ENCODE measurements around the gene HOXD12.

The HOXD12 gene

DNA sequence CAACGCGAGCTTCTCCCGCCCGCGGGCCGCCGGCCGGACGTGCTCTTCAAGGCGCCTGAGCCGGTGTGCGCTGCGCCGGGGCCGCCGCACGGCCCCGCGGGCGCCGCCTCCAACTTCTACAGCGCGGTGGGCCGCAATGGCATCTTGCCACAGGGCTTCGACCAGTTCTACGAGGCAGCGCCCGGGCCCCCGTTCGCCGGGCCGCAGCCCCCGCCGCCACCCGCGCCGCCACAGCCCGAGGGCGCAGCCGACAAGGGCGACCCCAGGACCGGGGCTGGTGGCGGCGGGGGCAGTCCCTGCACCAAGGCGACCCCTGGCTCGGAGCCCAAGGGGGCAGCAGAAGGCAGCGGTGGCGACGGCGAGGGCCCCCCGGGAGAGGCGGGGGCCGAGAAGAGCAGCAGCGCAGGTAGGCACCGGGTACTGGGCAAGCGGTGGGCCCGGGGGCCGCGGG, 8.2 kb downstream of the HOXD12 start:
- no peak for DNase-seq

DNA sequence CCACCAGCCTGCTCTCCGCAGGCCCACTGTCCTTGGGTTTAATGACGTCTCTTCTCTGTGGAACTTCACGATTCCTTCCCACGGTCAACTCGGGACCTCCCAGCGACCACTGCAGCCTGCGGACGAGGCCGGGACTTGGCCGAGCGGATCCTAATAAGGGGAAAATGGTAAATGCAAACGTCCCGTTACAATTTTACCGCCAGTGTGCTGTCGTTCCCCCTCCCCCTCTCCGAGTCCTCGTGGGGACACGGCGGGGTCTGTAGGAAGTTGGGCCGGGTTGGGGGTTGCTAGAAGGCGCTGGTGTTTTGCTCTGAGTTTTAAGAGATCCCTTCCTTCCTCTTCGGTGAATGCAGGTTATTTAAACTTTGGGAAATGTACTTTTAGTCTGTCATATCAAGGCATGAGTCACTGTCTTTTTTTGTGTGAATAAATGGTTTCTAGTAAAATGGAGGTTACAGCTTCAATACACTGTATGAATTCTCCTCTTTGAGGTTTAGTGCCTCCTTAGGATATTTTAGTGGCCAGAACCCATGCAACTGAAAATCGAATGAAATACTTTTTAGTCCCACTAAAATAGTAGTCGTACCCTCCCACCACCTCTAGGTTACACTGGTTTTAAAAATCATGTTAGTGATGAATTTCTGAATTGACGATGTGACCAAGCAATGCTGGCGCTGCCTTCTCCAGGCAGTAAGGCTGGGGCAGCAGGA, 9.8 kb downstream of the HOXD12 start:
- DNase-seq = no peak

DNA sequence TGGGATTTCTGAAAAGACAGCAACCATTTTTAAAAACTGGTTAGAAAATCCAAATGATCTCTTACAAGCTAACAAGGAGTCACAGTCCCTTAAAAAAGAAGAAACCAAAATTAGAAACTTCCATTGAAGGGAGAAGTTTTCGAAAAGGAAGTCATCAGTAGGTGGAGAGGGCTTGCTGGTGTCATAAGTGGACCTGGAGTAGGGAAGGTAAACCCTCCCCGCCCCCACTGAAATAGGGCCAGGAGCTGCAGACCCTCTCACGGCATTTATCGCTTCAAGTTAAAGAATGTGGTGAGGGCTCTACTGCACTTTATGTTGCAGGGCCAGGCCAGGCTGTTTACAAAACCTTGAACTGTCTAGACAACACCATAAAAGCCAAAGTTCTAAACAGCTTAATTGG, 10.4 kb downstream of the HOXD12 start:
- DNase-seq = no peak

DNA sequence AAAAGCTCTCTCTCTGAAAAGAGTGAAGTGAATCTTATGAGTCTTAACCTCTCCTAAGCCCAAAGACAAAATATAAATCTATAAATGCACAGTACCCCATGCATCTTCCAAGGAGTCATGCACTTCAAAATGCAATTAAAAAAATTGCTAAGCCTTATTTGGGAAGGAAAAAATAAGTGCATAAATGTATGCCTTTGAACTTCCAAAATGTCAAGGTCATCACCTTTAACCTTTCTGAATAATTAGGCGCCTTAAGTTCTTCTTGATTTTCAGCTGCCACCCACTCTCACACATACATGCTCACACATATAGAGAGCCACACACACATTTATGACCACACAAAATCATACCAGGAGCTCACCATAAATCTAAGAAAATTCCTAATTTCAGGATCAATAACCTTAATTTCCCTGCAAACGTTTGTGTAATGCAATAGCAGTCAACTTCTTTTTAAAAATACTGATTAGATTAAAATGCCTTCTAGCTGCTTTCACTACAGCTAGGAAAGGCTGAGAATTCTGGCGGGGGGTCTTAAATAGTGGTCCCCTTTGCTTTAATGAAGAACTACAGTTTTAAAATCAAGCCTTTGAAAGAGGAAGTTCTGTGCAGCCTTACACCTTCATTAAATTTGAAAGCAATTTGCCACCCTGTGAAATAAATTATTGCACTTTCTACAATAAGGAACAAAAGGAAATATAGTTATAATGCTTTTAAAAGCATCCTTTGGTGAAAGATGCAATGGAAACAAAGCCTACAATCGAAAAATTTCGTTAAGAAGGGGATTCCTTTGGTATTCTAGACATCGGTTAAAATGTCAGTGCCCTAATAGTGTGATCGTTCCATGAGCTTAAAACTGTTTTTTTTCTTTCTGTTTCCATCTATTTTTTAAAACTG, 11.1 kb downstream of the HOXD12 start:
- DNase-seq = no peak

DNA sequence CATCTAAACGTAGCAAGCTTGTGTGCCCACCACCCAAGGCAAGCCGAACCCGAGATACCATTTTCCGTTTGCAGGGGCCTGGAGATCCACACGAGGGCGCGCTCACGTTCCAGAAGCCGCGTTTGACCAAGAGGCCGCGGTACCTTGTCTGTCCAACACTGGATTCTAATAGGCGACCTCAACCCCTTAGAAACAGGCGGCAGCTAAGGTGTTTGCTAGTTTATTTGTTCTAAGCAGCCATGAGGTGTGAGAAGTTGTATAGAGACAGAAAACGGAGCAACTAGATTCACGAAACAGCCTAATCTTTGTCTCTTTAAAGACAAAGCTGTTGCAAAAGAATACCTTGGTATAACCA, 11.7 kb downstream of the HOXD12 start:
- no peak for DNase-seq

DNA sequence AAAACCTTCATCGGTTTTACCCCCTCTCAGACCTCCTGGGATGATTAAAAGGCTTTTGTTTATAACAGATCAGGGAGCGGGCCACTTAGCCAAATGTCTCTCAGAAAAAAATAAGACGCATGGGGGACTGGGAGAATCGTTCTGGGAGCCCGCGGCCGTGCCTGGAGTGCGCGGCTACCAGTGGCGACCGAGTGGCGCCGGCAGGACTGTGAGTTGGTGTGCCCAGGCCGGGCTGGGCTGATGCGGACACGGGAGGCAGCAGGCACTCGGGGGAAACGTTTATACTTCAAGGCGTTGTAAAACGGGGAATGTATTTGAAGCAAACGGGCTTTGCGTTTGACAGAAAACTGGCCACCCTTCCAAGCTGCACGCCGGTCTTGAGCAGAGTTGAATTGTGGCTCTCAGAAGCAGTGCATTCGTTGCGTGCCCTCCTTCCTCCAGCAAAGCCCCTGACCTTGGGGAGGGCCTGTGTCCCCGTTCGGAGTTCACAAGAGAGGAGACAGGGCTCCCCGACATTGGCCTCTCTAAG, 12.3 kb downstream of the HOXD12 start:
- DNase-seq = no peak

DNA sequence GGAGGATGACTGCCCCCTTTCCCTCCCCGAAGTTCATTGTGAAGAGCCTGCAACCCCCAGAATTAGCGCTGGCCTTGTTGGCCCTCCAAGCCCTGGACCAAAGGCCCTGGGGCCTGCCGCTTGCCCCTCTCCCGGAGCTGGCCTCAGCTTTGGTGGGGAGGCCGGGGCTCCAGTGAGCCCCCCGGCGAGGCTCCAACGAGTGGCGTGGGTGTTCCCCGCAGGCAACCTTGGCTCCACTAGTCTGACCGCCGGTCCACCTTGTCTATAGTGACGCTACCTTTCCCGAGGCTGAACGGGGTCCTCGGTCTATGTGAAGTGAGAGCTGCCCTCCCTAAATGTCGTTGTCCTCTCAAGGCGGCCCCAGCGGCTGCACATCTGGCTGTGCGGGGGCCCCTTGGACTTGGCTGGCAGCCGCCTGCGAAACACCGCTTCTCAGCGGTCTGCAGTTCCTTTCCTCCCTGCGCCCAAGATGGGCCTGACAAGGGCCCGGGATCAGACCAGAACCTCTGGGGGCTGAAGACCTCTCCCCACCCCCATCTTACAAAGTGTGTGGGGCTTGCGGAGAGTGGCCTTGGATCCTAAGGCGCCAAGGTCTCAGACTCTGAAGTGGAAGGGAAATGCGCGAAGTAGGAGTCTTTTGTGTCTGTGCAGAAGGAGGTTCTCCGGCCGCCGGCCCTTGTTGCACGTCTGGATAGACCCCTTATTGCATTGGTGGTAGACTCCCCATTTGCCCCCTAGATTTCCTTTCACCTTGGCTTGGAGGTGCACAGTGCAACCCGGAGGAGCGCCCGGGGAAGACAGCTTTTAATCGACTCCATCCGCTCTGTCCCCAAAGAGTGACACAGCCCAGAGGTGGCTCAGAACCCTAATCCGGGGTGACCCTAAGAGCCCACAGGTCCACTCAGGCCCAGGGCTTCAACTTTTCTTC, 13.0 kb downstream of the HOXD12 start:
- no peak for DNase-seq

DNA sequence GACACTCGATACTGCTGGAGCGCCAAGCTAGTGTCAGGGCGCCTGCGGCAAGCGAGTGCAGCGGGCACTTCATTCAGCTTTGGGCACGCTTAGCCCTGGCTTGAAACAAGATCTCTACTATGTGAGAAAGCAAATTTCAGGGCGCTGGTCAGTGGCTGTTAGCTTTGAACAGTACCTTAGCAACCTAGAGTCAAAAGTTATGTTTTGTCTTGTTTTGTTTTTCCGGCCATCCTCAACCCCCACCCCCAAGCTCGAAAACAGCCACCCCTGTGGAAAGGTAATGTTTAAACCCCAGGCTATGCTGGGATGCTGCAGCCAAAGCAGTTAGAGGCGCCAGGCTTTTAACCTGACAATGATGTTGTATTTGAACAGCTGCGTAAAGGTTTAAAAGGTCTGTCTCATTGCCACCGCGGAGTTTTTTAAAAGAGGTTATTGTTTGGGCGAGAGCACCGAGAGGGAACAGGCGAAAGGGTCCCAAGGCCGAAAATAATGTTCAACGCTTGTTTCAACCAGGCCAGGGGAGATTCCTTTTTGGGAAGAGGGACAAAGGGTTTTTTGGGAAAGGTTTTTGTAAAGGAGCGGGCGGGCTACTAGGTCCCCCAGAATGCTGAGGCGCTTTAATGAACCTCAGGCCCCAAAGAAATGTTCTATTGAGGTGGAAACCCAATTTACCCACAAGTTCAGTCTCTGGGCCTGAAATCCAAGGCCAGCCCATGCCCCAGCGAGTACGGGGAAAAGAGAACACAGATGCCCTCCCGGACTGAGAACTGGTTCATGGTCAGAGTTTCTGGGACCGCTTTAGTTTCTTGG, 14.7 kb downstream of the HOXD12 start:
- no peak for DNase-seq

DNA sequence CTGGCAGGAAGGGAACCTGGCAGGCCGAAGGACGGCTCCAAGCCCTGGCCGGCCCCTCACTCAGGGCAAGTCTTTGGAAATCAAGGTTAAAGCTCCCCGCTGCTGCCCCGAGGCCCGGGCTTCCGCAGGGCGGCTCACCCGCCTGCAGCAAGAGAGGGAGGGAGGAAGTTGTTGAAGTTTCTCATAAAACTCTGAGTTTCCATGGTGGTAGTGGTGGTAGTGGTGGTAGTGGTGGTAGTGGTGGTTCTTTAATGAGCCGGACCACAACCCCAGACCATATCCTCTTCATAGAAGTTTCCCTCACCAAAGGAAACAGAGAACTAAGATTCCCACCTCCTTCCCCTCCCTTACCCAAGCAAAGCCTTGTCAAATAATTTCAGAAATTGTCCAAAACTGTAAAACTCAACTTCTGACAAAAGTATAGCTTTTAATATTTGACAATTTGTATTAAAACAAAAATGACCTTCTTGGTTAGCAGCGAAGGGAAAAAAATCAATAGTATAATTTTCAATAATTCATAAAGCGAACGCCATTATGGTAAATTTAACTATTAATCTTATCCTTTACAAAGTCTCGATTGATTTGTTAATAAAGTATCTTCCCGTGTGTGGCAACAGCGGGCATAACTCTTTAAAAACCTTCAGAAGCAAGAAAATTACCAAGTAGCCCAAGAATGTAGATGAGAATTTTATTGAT, 15.5 kb downstream of the HOXD12 start:
- DNase-seq = no peak

DNA sequence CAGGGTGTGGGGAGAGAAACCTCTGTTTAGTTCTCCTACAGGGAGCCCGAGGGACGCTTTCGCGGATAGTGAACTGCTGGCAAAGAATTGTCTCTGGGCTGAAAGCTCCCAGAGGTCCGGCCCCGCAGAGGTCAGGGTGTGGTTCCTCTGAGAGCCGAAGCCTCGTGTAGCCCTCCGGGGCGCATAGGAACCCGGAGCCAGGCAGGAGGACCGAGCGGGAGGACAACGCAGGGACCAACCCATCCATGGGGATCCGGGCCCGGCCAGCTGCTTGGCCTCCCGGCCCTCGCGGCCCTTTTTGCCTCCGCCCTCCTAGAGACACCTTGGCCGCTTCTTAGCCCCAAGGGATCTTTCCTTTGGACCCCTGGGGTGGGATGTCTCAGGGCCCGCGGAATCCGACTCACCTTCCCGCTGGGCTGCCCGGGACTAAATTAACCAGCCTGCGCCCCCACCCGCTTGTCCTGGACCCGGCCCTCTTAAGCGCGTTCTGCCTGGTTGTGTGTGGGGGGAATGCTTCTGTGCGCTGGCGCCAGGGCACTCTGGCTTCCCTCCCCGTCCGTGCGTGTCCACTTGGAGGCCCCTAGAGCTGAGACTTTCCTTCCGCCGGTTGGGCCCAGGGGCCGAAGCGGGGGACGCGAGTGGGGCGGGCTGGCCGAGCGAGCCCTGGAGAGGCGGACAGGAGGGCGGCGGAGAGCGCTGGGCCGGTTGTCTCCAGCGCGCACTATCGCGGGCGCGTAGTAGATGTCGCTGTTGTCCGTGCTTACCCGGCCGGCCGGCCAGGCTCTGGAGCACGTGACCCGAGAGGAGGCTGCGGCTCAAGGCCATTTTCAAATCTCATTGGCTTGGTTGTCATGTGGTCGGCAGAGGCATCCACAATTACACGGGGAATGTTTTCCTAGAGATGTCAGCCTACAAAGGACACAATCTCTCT, 16.6 kb downstream of the HOXD12 start, which contains the start of gene HOXD10:
Gene HOXD10, plus strand, starts transcription at position 896 of the 931 bp plus-strand sequence. CDS start 56 bp downstream, outside the sequence.
- DNase-seq = no peak

DNA sequence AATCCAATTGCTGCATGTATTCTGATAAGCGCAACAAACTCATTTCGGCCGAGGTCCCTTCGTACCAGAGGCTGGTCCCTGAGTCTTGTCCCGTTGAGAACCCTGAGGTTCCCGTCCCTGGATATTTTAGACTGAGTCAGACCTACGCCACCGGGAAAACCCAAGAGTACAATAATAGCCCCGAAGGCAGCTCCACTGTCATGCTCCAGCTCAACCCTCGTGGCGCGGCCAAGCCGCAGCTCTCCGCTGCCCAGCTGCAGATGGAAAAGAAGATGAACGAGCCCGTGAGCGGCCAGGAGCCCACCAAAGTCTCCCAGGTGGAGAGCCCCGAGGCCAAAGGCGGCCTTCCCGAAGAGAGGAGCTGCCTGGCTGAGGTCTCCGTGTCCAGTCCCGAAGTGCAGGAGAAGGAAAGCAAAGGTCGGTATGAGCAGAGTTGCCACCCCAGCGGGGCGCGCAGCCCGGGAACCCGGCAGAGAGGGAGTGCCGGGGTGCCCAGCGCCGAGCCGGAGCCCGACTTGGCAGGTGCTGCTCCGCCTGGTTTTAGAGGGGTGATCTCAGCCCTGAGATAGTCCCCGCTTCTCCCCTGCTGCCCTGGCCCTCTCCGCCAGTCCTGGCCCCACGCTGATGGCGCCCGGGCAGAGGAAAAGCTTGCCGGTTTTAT, 17.7 kb downstream of the HOXD12 start:
- no peak for DNase-seq

DNA sequence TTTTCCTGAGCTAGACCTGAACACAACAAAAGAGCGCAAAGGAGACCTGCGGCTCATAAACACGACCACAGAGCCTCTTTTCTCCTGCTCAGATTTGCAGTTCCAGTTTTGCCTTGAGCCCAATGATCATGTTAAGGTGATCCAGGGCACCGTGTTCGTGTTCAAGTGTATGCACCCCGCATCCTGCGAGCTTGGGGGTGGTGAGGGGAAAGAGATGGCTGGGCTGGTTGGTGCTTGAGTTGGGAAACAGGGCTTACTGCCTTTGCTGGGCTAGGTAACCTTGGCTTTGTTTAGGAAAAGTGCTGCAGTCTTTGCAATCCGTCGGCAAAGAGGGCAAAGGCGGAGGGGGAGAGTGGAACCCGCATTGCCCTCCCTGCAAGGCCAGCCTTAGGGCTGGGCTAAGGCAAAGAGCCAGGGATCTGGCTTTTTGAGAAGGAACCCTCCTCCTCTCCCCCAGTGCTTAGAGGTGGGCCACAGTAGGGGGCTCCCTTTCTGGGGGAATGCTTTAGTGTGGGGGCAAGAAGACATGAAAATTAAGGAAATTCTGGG, 18.3 kb downstream of the HOXD12 start:
- DNase-seq = no peak

DNA sequence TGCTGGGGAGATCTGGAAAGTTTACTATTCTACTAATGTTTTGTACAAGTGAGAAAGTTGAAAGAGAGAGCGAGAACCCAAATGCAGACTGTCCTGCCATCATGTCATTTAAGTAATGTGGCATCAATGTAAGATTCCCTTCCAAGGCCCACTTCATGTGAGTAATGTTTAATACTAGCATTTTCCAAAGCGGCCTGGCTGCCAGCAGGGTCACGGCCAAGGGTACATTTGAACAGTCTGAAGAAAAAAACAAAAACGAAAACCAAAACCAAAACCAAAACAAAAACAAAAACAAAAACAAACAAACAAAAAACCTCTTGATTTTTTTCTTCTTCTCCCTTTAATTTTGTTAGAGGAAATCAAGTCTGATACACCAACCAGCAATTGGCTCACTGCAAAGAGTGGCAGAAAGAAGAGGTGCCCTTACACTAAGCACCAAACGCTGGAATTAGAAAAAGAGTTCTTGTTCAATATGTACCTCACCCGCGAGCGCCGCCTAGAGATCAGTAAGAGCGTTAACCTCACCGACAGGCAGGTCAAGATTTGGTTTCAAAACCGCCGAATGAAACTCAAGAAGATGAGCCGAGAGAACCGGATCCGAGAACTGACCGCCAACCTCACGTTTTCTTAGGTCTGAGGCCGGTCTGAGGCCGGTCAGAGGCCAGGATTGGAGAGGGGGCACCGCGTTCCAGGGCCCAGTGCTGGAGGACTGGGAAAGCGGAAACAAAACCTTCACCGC, 19.2 kb downstream of the HOXD12 start:
- no peak for DNase-seq

DNA sequence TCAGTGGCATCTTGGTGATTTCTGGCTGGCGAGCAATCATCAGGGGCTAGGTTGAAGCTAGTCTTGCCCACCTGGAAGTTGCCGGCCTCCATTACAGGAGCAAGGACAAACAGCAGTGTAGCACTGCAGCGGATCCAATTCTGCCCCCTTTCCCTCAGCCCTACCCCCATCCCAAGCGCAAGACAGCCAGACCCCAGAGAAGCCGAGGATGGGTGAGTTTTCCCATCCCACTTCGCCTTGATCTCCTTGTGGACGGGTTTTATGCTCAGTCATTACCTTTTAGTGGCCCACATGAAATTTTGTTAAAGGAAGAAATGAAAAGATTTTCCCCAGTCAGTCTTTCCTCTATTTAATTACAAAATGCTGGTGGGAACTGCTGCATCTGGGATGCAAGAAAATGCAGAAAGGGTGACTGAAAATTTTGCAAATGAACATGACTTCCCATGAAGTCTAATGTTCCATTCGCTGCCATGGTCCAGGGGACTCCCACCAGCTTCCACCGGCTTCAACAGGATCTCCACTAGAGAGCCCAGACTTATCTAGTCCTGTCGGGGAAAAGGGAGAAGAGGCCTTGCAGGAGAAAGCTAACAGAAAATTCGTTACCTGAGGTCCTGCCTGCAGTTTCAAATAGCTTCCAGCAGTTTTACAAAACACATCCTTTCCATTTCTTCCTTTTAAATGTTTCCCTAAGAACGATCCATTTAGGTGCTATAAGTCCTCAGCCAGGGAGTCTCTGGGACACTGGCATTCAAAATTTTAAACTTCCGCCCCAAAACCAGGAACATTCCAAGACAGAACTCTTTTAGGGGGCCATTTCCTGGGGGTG, 21.0 kb downstream of the HOXD12 start:
- no peak for DNase-seq

DNA sequence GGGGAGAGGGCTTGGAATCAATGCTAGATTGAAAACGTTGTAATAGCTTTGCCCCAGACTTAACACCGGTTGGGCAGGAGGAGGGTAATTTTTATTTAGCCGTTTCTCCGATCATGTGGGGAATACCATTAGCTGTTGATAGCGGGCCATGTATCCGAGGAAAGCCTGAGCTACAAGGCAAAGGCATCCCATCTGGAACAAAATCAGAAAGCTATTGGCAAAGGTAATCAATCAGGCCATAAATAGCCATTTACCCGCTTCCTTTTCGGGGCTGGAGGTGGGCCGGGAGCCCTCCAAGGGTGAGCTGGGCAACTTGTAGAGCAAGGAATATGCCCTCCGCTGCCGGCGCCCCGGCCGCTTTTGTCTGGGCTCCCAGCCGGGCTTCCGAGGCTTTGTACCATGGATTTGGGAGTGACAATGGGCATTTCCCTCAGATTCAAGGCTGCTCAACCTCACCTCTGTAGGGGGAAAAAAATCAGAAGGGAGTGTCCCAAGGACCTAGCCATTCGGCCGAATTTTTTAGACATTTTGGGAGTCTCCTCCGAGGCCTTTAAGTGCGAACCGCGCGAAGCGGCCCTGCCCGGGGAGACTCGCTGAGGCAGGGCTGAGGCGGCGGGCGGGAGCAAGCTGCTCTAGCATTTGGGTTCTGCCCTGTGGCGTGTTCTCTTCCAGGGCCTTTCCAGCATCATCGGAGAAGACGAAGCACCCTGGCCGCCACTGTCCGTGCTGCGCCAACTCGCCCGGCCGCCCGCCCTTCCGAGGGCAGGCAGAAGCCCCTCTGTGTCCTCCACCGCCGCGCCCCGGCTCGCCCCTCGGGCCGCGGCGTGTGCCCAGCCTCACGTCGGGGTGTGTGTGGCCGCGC, 21.8 kb downstream of the HOXD12 start:
- DNase-seq = no peak

DNA sequence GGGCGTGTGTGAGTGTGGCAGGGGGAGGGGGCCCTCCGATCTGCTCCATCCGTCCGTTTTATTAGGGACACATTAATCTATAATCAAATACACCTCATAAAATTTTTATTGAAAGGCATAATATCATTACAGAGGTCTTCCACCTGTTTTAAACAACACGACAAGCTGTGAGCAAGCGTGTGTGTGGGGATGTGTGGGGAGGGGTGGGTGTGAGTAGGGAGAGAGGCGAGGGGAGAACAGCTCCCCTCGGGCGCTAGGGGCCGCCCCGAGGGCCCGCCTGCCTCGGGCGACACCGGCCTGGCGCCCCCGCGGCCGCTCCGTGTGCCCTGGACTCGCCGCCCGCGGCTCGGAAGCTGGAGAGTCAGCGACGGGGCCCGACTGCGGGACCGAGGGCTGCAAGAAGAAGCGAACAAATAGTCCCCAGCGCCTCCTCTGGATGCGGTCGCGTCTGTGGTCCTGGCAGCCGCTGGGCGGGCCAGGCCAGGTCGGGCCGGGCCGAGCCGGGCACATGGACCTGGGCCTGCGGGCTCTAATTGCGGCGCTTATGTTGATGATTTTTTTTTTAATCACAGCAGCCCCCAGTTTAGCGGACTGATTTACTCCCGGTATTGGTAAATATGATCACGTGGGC, 22.6 kb downstream of the HOXD12 start:
- no peak for DNase-seq
